HCT116 (cell line): ENCODE data around the gene FRA10AC1. TPM values are rescaled to one million over a fixed set of nuclear protein-coding genes. Genes with fewer than 3 reads are reported as not detected.

Experiments
- ATAC-seq: fragments of 200-7000 bp; cut with Tn5 transposase; 2 replicates; pipeline ENCODE4 v1.9.1; 2020; ENCODE audit warnings: mild to moderate bottlenecking, moderate library complexity
- BruUV-seq: library from RNA; stranded (reverse); fragments of 400-500 nt; replicated peaks from 2 replicates; lab custom pipeline; 2021; lab: Mats Ljungman, UMichigan
- CTCF ChIA-PET: fragments of 300-600 bp; sonication (Branson Sonifier 250); formaldehyde crosslinking; loops from one replicate; lab custom pipeline; 2021; ENCODE audit warnings: antibody characterized with exemption; lab: Charles Lee
- POLR2A ChIA-PET: fragments of 300-600, 350-600 bp; sonication (Branson Sonifier 250); formaldehyde crosslinking; loops from one replicate; lab custom pipeline; 2021; ENCODE audit warnings: antibody characterized with exemption; lab: Charles Lee
- RAD21 ChIA-PET, 2 experiments: fragments of 300-600 bp; sonication (Branson Sonifier 250); formaldehyde crosslinking; loops; one replicate each; lab custom pipeline; 2023; ENCODE audit warnings: low total read pairs in 2 of 2; ENCODE audit not compliant: uncharacterized antibody in 2 of 2, unreplicated experiment in 2 of 2, low non-redundant PET in 1 of 2; lab: Charles Lee
- DNase-seq: peaks from one replicate; pipeline ENCODE4 v3.0.0-alpha.2; 2010; ENCODE audit warnings: low read depth, low spot score
- H2AFZ ChIP-seq: fragments of 200-600 bp; shearing (Covaris generic), sonication (generic); 2 replicates; pipeline ENCODE4 v1.6.1; 2017; ENCODE audit warnings: low read depth, mixed run types, mixed read lengths, antibody characterized with exemption, low read length; ENCODE audit not compliant: poor library complexity, severe bottlenecking
- H3K27ac ChIP-seq: 2 replicates; pipeline ENCODE4 v1.5.1; 2012; ENCODE audit warnings: low read depth, low read length
- H3K27me3 ChIP-seq: fragments of 200-600 bp; sonication (generic); 2 replicates; pipeline ENCODE4 v1.6.1; 2016; ENCODE audit warnings: mixed run types, low read length, mixed read lengths; ENCODE audit not compliant: insufficient read depth
- H3K36me3 ChIP-seq, 2 experiments: fragments of 200-500 bp in 1 of 2; fragments of 200-600 bp in 1 of 2; sonication (Bioruptor generic) in 1 of 2; sonication (generic) in 1 of 2; 2 replicates each; pipeline versions ENCODE4 v1.5.1 to v1.6.1; 2014 to 2016; ENCODE audit warnings: low read length in 2 of 2, inconsistent platforms in 1 of 2, mixed read lengths in 1 of 2, mixed run types in 1 of 2; ENCODE audit not compliant: insufficient read depth in 2 of 2, control insufficient read depth in 1 of 2
- H3K4me1 ChIP-seq, 2 experiments: fragments of 200-600 bp in 1 of 2; sonication (generic) in 1 of 2; 2 replicates each; pipeline versions ENCODE4 v1.5.1 to v1.6.1; 2012 to 2017; ENCODE audit warnings: low read length in 2 of 2, inconsistent platforms in 1 of 2, mild to moderate bottlenecking in 1 of 2, mixed read lengths in 1 of 2, mixed run types in 1 of 2, moderate library complexity in 1 of 2; ENCODE audit not compliant: insufficient read depth in 2 of 2, control insufficient read depth in 1 of 2
- H3K4me2 ChIP-seq: fragments of 200-600 bp; sonication (generic); 2 replicates; pipeline ENCODE4 v1.6.1; 2017; ENCODE audit warnings: mixed run types, low read length, mixed read lengths
- H3K4me3 ChIP-seq, 2 experiments: fragments of 200-600 bp in 1 of 2; sonication (generic) in 1 of 2; replicated peaks in 1 of 2; 2 replicates each; pipeline ENCODE4 v1.5.1; 2011 to 2016; ENCODE audit warnings: low read length in 2 of 2, control low read depth in 1 of 2, low read depth in 1 of 2, mild to moderate bottlenecking in 1 of 2, mixed read lengths in 1 of 2, mixed run types in 1 of 2
- H3K79me2 ChIP-seq: fragments of 200-600 bp; sonication (generic); 2 replicates; pipeline ENCODE4 v1.6.1; 2017; ENCODE audit warnings: mild to moderate bottlenecking, mixed run types, low read length, moderate library complexity, mixed read lengths; ENCODE audit not compliant: insufficient read depth
- H3K9ac ChIP-seq: fragments of 200-600 bp; sonication (generic); 2 replicates; pipeline ENCODE4 v1.6.1; 2016; ENCODE audit warnings: low read length, mixed read lengths
- H3K9me2 ChIP-seq: fragments of 200-600 bp; sonication (generic), shearing (Covaris generic); 2 replicates; pipeline ENCODE4 v1.6.1; 2017; ENCODE audit warnings: mixed run types, mild to moderate bottlenecking, moderate library complexity; ENCODE audit not compliant: insufficient read depth
- H3K9me3 ChIP-seq, 2 experiments: fragments of 200-500 bp in 1 of 2; fragments of 200-600 bp in 1 of 2; sonication (Bioruptor generic) in 1 of 2; sonication (generic) in 1 of 2; 2 replicates each; pipeline ENCODE4 v1.6.1; 2014 to 2017; ENCODE audit warnings: low read length in 2 of 2, mixed read lengths in 2 of 2, inconsistent platforms in 1 of 2, low read depth in 1 of 2, mild to moderate bottlenecking in 1 of 2, mixed run types in 1 of 2, moderate library complexity in 1 of 2; ENCODE audit not compliant: control insufficient read depth in 1 of 2, insufficient read depth in 1 of 2
- H4K20me1 ChIP-seq: fragments of 200-600 bp; sonication (generic), shearing (Covaris generic); 2 replicates; pipeline ENCODE4 v1.6.1; 2017; ENCODE audit warnings: mixed run types, mild to moderate bottlenecking, moderate library complexity; ENCODE audit not compliant: insufficient read depth
- CBX3 ChIP-seq: IDR thresholded peaks from 2 replicates; pipeline ENCODE4 v1.6.1; 2012; ENCODE audit warnings: low read depth
- CTCF ChIP-seq, 3 experiments: fragments of 200-600 bp in 1 of 3; sonication (generic) in 1 of 3; IDR thresholded peaks in 2 of 3; conservative IDR thresholded peaks in 1 of 3; 2 replicates each; pipeline ENCODE4 v1.5.1; 2012 to 2017; ENCODE audit warnings: low read depth in 2 of 3, low read length in 2 of 3, antibody characterized with exemption in 1 of 3, borderline replicate concordance in 1 of 3, control low read depth in 1 of 3, mild to moderate bottlenecking in 1 of 3, mixed read lengths in 1 of 3, mixed run types in 1 of 3, moderate library complexity in 1 of 3; ENCODE audit not compliant: insufficient read depth in 1 of 3
- EGR1 ChIP-seq: IDR thresholded peaks from 2 replicates; pipeline ENCODE4 v1.6.1; 2012; ENCODE audit warnings: low read depth
- EZH2 ChIP-seq: fragments of 200-600 bp; sonication (generic); IDR thresholded peaks from 2 replicates; pipeline ENCODE4 v1.6.1; 2017; ENCODE audit warnings: antibody characterized with exemption, mixed run types
- EZH2phosphoT487 ChIP-seq: fragments of 200-600 bp; IDR thresholded peaks from 2 replicates; pipeline ENCODE4 v1.6.1; 2018; ENCODE audit warnings: antibody characterized with exemption, borderline replicate concordance
- JUND ChIP-seq: IDR thresholded peaks from 2 replicates; pipeline ENCODE4 v1.6.1; 2012
- RAD21 ChIP-seq: IDR thresholded peaks from 2 replicates; pipeline ENCODE4 v1.6.1; 2012; ENCODE audit warnings: low read depth, mild to moderate bottlenecking
- SIN3A ChIP-seq: IDR thresholded peaks from 2 replicates; pipeline ENCODE4 v1.6.1; 2012; ENCODE audit warnings: low read depth
- SP1 ChIP-seq: IDR thresholded peaks from 2 replicates; pipeline ENCODE4 v1.6.1; 2012; ENCODE audit warnings: low read depth
- ZBTB33 ChIP-seq: IDR thresholded peaks from 2 replicates; pipeline ENCODE4 v1.6.1; 2011; ENCODE audit warnings: mild to moderate bottlenecking, low read length, moderate library complexity; ENCODE audit not compliant: insufficient replicate concordance; ENCODE audit errors: extremely low read depth
- ZFX ChIP-seq: fragments of 450-650 bp; IDR thresholded peaks from 2 replicates; pipeline ENCODE4 v1.6.1; 2017
- ZNF274 ChIP-seq: fragments of 200-500 bp; sonication (Bioruptor generic); IDR thresholded peaks from 2 replicates; pipeline ENCODE4 v1.6.1; 2014; ENCODE audit warnings: mild to moderate bottlenecking, low read depth, low read length, inconsistent platforms
- intact Hi-C: fragments of 100-400 bp; cut with micrococcal nuclease; formaldehyde crosslinking; loops from 2 replicates; pipeline ENCODE4 v1.10.0; 2022
- total RNA-seq: library from RNA; stranded (reverse); gene quantifications from one replicate; pipeline ENCODE4 v1.2.1, GENCODE V29; 2021; ENCODE audit not compliant: unreplicated experiment

Gene FRA10AC1
- total RNA-seq, 1 experiment from 2014 or later = 21.9 TPM

DNA sequence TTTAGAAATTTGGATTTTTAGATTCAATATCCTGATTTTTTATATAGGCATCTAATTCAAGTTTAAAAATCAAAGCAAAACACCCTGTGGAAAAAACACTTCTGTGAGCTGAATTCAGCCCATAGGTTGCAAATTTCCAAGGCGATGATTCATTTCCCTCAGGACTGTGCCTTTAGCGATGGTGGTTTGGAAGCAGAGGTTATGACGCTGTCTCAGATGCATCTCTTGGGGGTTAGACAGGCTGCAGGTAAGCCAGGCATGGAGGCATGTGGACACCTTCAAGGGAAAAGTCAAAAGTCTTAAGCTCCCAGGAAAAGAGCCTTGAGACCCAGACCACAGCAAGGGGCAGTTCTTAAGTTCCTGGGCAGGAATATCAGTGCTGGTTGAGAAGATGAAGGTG lies 9.5 kb upstream of the FRA10AC1 start:
- no TSS peak for BruUV-seq
- H3K27ac ChIP-seq = no peak overlapping the region

DNA sequence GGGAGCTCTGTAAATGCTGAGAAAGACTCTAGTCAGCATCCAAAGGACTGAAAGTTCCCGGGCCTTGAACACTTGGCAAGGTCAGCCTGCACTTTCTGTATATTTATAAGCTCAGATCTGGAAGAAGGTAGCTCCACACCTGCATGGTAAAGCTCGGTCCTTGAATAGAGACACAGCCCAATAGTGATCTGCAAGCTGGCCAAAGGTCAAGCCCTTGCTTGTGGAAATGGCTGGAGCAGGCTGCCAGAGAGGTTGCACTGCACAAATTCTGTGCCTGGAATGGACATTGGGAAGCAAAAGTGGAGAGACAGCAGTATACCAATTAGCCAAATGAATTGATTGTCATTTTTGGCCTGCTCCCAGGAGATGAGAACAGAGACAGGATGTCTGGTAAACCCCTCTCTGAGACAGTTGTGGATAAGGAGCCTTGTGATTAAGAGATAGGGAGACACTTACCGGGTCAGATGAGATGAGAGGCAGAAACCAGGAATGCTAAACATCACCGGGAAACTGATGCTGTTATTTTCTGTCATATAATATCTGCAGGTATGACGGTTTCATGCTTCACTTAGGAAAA lies 8.0 kb upstream of the FRA10AC1 start:
- ChIA-PET POLR2A (no interaction called here), RAD21 (no interaction called here), CTCF (no interaction called here)
- Histone ChIP-seq H3K9ac (no peak overlapping the region), H2AFZ (no peak overlapping the region), H3K4me2 (no peak overlapping the region), H3K4me1 (no peaks in the 10 kb centered on the region), H3K9me2 (no peaks in the 10 kb centered on the region), H3K79me2 (no peaks in the 10 kb centered on the region), H3K4me3 (no peak overlapping the region), H3K27me3 (no peaks in the 10 kb centered on the region), H4K20me1 (no peaks in the 10 kb centered on the region), H3K9me3 (no peaks in the 10 kb centered on the region), H3K36me3 (no peaks in the 10 kb centered on the region), H3K27ac (no peak overlapping the region)
- BruUV-seq = no TSS peak
- no peak for ATAC-seq
- DNase-seq = no peak
- intact Hi-C loops = no loop called here
- TF ChIP-seq CTCF (IDR thresholded peaks at IDR 0.05 in 2 of 3, conservative IDR thresholded peaks at IDR 0.05 in 1 of 3; ENCODE audit: borderline replicate concordance in 1 of 3, insufficient read depth in 1 of 3, low read depth in 2 of 3, low read length in 2 of 3) = no peak
- TF ChIP-seq ZBTB33 = no peak
- no peak for TF ChIP-seq EGR1
- no peak for TF ChIP-seq CBX3
- no peak for TF ChIP-seq JUND
- no peak for TF ChIP-seq SIN3A
- no peak for TF ChIP-seq SP1
- no peak for TF ChIP-seq EZH2
- no peak for TF ChIP-seq RAD21

More for the DNA sequence above, 9.5 kb upstream of the FRA10AC1 start:
- Histone ChIP-seq H4K20me1 (no peaks in the 10 kb centered on the region), H3K9ac (no peak overlapping the region)
- TF ChIP-seq SIN3A = no peak
- no peak for TF ChIP-seq EZH2
- TF ChIP-seq EZH2phosphoT487 = no peak
- no peak for TF ChIP-seq ZFX
- no peak for TF ChIP-seq JUND
- no peak for TF ChIP-seq ZNF274
- no peak for TF ChIP-seq CBX3
- no peak for TF ChIP-seq ZBTB33
- TF ChIP-seq, all 23 proteins: peak for 0
- CTCF ChIA-PET = no interaction called here
- DNase-seq (no peak), ATAC-seq (no peak)
- Histone ChIP-seq H3K4me1 (no peaks in the 10 kb centered on the region), H3K27me3 (no peaks in the 10 kb centered on the region), H3K9me2 (no peaks in the 10 kb centered on the region), H3K4me2 (no peak overlapping the region), H2AFZ (no peak overlapping the region), H3K4me3 (no peak overlapping the region), H3K79me2 (no peaks in the 10 kb centered on the region), H3K9me3 (no peaks in the 10 kb centered on the region), H3K36me3 (no peaks in the 10 kb centered on the region)
- intact Hi-C loops = no loop called here
- RAD21 ChIA-PET = no interaction called here
- POLR2A ChIA-PET = no interaction called here
